K562 (cell line): Measurements from ENCODE around the gene RRBP1. TPM values are rescaled to one million over a fixed set of nuclear protein-coding genes. Genes with fewer than 3 reads are reported as not detected.

ENCODE experiments used
- ATAC-seq: fragments of 200-7000 bp; cut with Tn5 transposase; 3 replicates; pipeline ENCODE4 v1.9.1; 2020; ENCODE audit warnings: moderate library complexity
- BruUV-seq: library from RNA; stranded (reverse); fragments of 400-500 nt; replicated peaks from 2 replicates; lab custom pipeline; 2021; lab: Mats Ljungman, UMichigan
- CTCF ChIA-PET: fragments of 300-600 bp; formaldehyde crosslinking; extraction: SDS; loops from one replicate; lab custom pipeline; 2021; ENCODE audit warnings: low intra/inter-chr PET ratio; lab: Yijun Ruan, JAX
- POLR2A ChIA-PET: fragments of 300-600, 350-650 bp; sonication (Branson Sonifier 250); formaldehyde crosslinking; extraction: SDS; loops from one replicate; lab custom pipeline; 2021; ENCODE audit warnings: antibody characterized with exemption, inconsistent platforms; lab: Yijun Ruan, JAX
- DNase-seq, 4 experiments: peaks; one replicate each; pipeline versions ENCODE4 v3.0.0 to v3.0.0-alpha.2; 2011 to 2018; ENCODE audit warnings: low spot score in 3 of 4, mixed read lengths in 3 of 4; ENCODE audit errors: extremely low read depth in 1 of 4
- FAIRE-seq: peaks from 2 replicates; lab custom pipeline; 2011; peaks lifted over from hg19 to GRCh38; lab: Jason Lieb, UNC
- H2AFZ ChIP-seq: 2 replicates; pipeline ENCODE4 v1.6.0; 2011; ENCODE audit warnings: low read depth, low read length, control low read depth, inconsistent platforms
- H3K27ac ChIP-seq: fragments of 200-600 bp; 3 replicates; pipeline ENCODE4 v1.8.0; 2011; ENCODE audit warnings: low read depth, mild to moderate bottlenecking, control low read depth, inconsistent platforms, low read length, moderate library complexity, mixed read lengths; ENCODE audit errors: extremely low read depth
- H3K27me3 ChIP-seq, 2 experiments: fragments of 300-600 bp in 1 of 2; 2 replicates in 1 of 2; 3 replicates in 1 of 2; pipeline versions ENCODE4 v1.6.0 to v1.8.0; 2011; ENCODE audit warnings: inconsistent platforms in 2 of 2, low read length in 2 of 2, mild to moderate bottlenecking in 1 of 2, mixed read lengths in 1 of 2, moderate library complexity in 1 of 2; ENCODE audit not compliant: control insufficient read depth in 2 of 2, insufficient read depth in 2 of 2
- H3K36me3 ChIP-seq: fragments of 300-600 bp; 3 replicates; pipeline ENCODE4 v1.8.0; 2011; ENCODE audit warnings: mild to moderate bottlenecking, low read length, inconsistent platforms; ENCODE audit not compliant: control insufficient read depth, insufficient read depth
- H3K4me1 ChIP-seq, 2 experiments: fragments of 200-600 bp in 1 of 2; replicated peaks in 1 of 2; 2 replicates in 1 of 2; 3 replicates in 1 of 2; pipeline versions ENCODE4 v1.5.1 to v1.8.0; 2011; ENCODE audit warnings: inconsistent platforms in 2 of 2, low read length in 2 of 2, mild to moderate bottlenecking in 1 of 2, mixed read lengths in 1 of 2, moderate library complexity in 1 of 2; ENCODE audit not compliant: control insufficient read depth in 2 of 2, insufficient read depth in 2 of 2
- H3K4me2 ChIP-seq: 2 replicates; pipeline ENCODE4 v1.6.1; 2011; ENCODE audit warnings: low read length, control low read depth, inconsistent platforms, mixed read lengths; ENCODE audit not compliant: insufficient read depth
- H3K4me3 ChIP-seq: fragments of 200-600 bp; sonication (generic), shearing (Covaris generic); 2 replicates; pipeline ENCODE4 v1.5.1; 2016; ENCODE audit warnings: control low read depth, inconsistent platforms
- H3K79me2 ChIP-seq: fragments of 200-600 bp; 3 replicates; pipeline ENCODE4 v1.8.0; 2011; ENCODE audit warnings: low read length, inconsistent platforms; ENCODE audit not compliant: control insufficient read depth, insufficient read depth
- H3K9ac ChIP-seq, 2 experiments: 2 replicates each; pipeline versions ENCODE4 v1.6.0 to v1.6.1; 2011; ENCODE audit warnings: low read depth in 2 of 2, low read length in 2 of 2, control low read depth in 1 of 2, inconsistent platforms in 1 of 2, mild to moderate bottlenecking in 1 of 2, mixed read lengths in 1 of 2; ENCODE audit not compliant: insufficient read depth in 1 of 2
- H3K9me1 ChIP-seq: one replicate; pipeline ENCODE4 v1.6.0; 2011; ENCODE audit warnings: inconsistent platforms, mild to moderate bottlenecking, low read length, moderate library complexity; ENCODE audit not compliant: control insufficient read depth, insufficient read depth
- H3K9me3 ChIP-seq: replicated peaks from 2 replicates; pipeline ENCODE4 v1.5.1; 2011; ENCODE audit warnings: low read depth, low read length, inconsistent platforms; ENCODE audit not compliant: control insufficient read depth, insufficient read depth
- H4K20me1 ChIP-seq: replicated peaks from 2 replicates; pipeline ENCODE4 v1.6.1; 2011; ENCODE audit warnings: low read length, inconsistent platforms, mixed read lengths; ENCODE audit not compliant: control insufficient read depth, insufficient read depth
- BRD9 ChIP-seq: fragments of 450-650 bp; IDR thresholded peaks from 2 replicates; pipeline ENCODE4 v1.6.1; 2018; ENCODE audit warnings: low read depth; ENCODE audit not compliant: partially characterized antibody
- DACH1 ChIP-seq: fragments of 450-650 bp; IDR thresholded peaks from 2 replicates; pipeline ENCODE4 v1.6.1; 2018; ENCODE audit not compliant: partially characterized antibody
- HDGF ChIP-seq: fragments of 450-650 bp; IDR thresholded peaks from 2 replicates; pipeline ENCODE4 v1.6.1; 2016
- MAFG ChIP-seq: fragments of 450-650 bp; conservative IDR thresholded peaks from 2 replicates; pipeline ENCODE4 v1.6.1; 2016; ENCODE audit warnings: missing genetic modification characterization, missing compliant biosample characterization
- MCM2 ChIP-seq: fragments of 450-650 bp; IDR thresholded peaks from 2 replicates; pipeline ENCODE4 v1.6.1; 2017; ENCODE audit warnings: low read depth, mild to moderate bottlenecking
- PHTF2 ChIP-seq: fragments of 250-450 bp; sonication (Bioruptor Pico); IDR thresholded peaks from 2 replicates; pipeline ENCODE4 v1.5.0; 2021; ENCODE audit warnings: mild to moderate bottlenecking
- PREB ChIP-seq: sonication (generic); formaldehyde crosslinking; IDR thresholded peaks from 2 replicates; pipeline ENCODE4 v1.8.1; 2023; ENCODE audit warnings: mild to moderate bottlenecking, missing genetic modification reagents
- PYGO2 ChIP-seq: fragments of 450-650 bp; IDR thresholded peaks from 2 replicates; pipeline ENCODE4 v1.6.1; 2016; ENCODE audit warnings: mild to moderate bottlenecking, missing genetic modification characterization, moderate library complexity, missing compliant biosample characterization
- RNF219 ChIP-seq: fragments of 250-450 bp; sonication (Bioruptor Pico); IDR thresholded peaks from 2 replicates; pipeline ENCODE4 v1.5.0; 2022; ENCODE audit warnings: mild to moderate bottlenecking
- STAG1 ChIP-seq: sonication (generic); formaldehyde crosslinking; IDR thresholded peaks from 2 replicates; pipeline ENCODE4 v1.5.0; 2020; ENCODE audit warnings: missing genetic modification reagents, borderline replicate concordance
- XRCC5 ChIP-seq: fragments of 200-400 bp; formaldehyde crosslinking; IDR thresholded peaks from 2 replicates; pipeline ENCODE4 v1.6.1; 2017; ENCODE audit warnings: low read depth, mild to moderate bottlenecking, low read length
- ZNF133 ChIP-seq: fragments of 250-450 bp; sonication (Bioruptor Pico); IDR thresholded peaks from 2 replicates; pipeline ENCODE4 v1.4.0; 2020; ENCODE audit warnings: mild to moderate bottlenecking
- ZNF41 ChIP-seq: fragments of 250-450 bp; sonication (Bioruptor Pico); conservative IDR thresholded peaks from 2 replicates; pipeline ENCODE4 v1.4.0; 2020; ENCODE audit warnings: mild to moderate bottlenecking
- WGBS: fragments of 100-300 bp; shearing (Covaris generic); methylation state at CpG from one replicate; pipeline ENCODE4 v1.1.6; 2016; ENCODE audit warnings: low coverage, mixed read lengths; ENCODE audit not compliant: insufficient coverage; ENCODE audit errors: missing lambda C conversion rate; 5-methylcytosine and 5-hydroxymethylcytosine counted together
- in situ Hi-C: fragments of 300-500 bp; cut with MboI; formaldehyde crosslinking; loops from 4 replicates; pipeline ENCODE4 v1.15.0; 2018; ENCODE audit warnings: inconsistent platforms, mixed read lengths
- intact Hi-C: fragments of 100-400 bp; cut with micrococcal nuclease; formaldehyde crosslinking; loops from 2 replicates; pipeline ENCODE4 v1.14.2; 2022
- polyA plus RNA-seq, 8 experiments: library from polyadenylated mRNA; depleted of rRNA in 4 of 8; stranded (reverse) in 5 of 8; unstranded in 3 of 8; fragments of >200 nt; fragmentation: Nextera tagmentation in 2 of 8; fragmentation: Illumina TruSeq in 1 of 8; extraction: Ambion mirVana in 2 of 8; extraction: Trizol in 1 of 8; gene quantifications; 2 replicates each; pipeline versions ENCODE4 v1.2.1 to v1.2.3, GENCODE V29; 2011 to 2014; ENCODE audit warnings: inconsistent platforms in 1 of 8, missing spikeins in 1 of 8
- total RNA-seq, 7 experiments: library from RNA; depleted of rRNA in 6 of 7; stranded (reverse); fragments of >200 nt in 6 of 7; fragmentation: Illumina TruSeq in 2 of 7; extraction: Trizol in 2 of 7; gene quantifications; 2 replicates each; pipeline versions ENCODE4 v1.2.1 to v1.2.3, GENCODE V29; 2011 to 2021; ENCODE audit warnings: low replicate concordance in 1 of 7
- TF ChIP-seq, protein P1 (sequence below): fragments of 450-650 bp; conservative IDR thresholded peaks from 2 replicates; pipeline ENCODE4 v1.6.1; 2016; ENCODE audit warnings: missing genetic modification characterization, low read depth, mild to moderate bottlenecking, control low read depth, missing compliant biosample characterization
- TF ChIP-seq, protein P2 (sequence below): sonication (generic); formaldehyde crosslinking; IDR thresholded peaks from 2 replicates; pipeline ENCODE4 v1.8.0; 2022; ENCODE audit warnings: mild to moderate bottlenecking, missing genetic modification reagents
- TF ChIP-seq, protein P3 (sequence below), 2 experiments: fragments of 450-650 bp in 1 of 2; sonication (generic) in 1 of 2; formaldehyde crosslinking in 1 of 2; IDR thresholded peaks in 1 of 2; conservative IDR thresholded peaks in 1 of 2; 2 replicates each; pipeline versions ENCODE4 v1.6.1 to v1.8.1; 2016 to 2023; ENCODE audit warnings: mild to moderate bottlenecking in 2 of 2, moderate library complexity in 2 of 2, inconsistent platforms in 1 of 2, missing genetic modification reagents in 1 of 2

Gene RRBP1
- total and polyA plus RNA-seq, 9 of the 15 experiments (the other 6 are each of a cell fraction or from before 2014, with no cell fraction given) = 0.84 to 32.0 (median 17.6) TPM

GRCh38 chr20:17678295-17678694 is 3.7 kb downstream of the RRBP1 start (continued):
- TF ChIP-seq RNF219 (CRISPR knock-in tag) = no peak
- TF ChIP-seq BRD9 = no peak

DNA sequence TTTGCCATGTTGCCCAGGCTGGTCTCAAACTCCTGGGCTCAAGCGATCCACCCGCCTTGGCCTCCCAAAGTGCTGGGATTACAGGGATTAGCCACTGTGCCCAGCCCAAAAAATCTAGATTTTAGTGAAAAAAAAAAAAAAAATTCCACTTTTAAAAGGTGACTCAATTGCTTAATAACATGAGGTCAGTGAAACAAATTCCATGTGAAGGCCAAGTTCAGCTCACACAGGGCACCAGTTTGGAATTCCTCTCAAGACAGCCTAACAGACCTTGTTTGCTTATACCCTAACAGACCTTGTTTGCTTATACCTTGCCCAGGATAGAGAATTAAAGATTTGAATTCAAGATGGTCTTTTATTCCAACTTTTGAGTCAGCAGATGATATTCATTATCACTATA is 5.1 kb downstream of the RRBP1 start:
- Histone ChIP-seq H3K4me2 (no peak overlapping the region), H3K9me3 (no peaks in the 10 kb centered on the region), H3K4me1 (peaks cover 14 to 26% of the 10 kb centered on the region in 2 experiments), H3K9me1 (peaks cover 3% of the 10 kb centered on the region), H2AFZ (no peak overlapping the region), H4K20me1 (peaks cover 7% of the 10 kb centered on the region; the same call in 1 of the 2 replicates), H3K27me3 (no peaks in the 10 kb centered on the region), H3K27ac (no peak overlapping the region), H3K4me3 (no peak overlapping the region), H3K79me2 (peaks cover 60% of the 10 kb centered on the region), H3K9ac (no peak overlapping the region), H3K36me3 (peaks cover 32% of the 10 kb centered on the region)
- ChIA-PET CTCF (no interaction called here), POLR2A (interaction anchor here (1.5 kb wide), 1 partner anchor 9 kb away, joined by 5 read pairs; no protein-coding TSS in a partner anchor)
- no TSS peak for BruUV-seq
- intact Hi-C loops = no loop called here
- ATAC-seq = no peak
- WGBS = no CpG with 5 or more reads among the region's 2 CpGs
- no peak for FAIRE-seq
- in situ Hi-C loops = no loop called here
- TF ChIP-seq PHTF2 (CRISPR knock-in tag) (no peak), MAFG (tag) (no peak), MCM2 (no peak), XRCC5 (no peak), ZNF41 (CRISPR knock-in tag) (no peak), PYGO2 (tag) (no peak), PREB (no peak), HDGF (no peak), ZNF133 (CRISPR knock-in tag) (no peak), STAG1 (CRISPR knock-in tag) (no peak), DACH1 (no peak)
- TF ChIP-seq, protein P1, sequence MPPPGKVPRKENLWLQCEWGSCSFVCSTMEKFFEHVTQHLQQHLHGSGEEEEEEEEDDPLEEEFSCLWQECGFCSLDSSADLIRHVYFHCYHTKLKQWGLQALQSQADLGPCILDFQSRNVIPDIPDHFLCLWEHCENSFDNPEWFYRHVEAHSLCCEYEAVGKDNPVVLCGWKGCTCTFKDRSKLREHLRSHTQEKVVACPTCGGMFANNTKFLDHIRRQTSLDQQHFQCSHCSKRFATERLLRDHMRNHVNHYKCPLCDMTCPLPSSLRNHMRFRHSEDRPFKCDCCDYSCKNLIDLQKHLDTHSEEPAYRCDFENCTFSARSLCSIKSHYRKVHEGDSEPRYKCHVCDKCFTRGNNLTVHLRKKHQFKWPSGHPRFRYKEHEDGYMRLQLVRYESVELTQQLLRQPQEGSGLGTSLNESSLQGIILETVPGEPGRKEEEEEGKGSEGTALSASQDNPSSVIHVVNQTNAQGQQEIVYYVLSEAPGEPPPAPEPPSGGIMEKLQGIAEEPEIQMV (tag) = no peak
- TF ChIP-seq, protein P2, sequence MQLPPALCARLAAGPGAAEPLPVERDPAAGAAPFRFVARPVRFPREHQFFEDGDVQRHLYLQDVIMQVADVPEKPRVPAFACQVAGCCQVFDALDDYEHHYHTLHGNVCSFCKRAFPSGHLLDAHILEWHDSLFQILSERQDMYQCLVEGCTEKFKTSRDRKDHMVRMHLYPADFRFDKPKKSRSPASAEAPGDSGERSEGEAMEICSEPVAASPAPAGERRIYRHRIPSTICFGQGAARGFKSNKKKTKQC (CRISPR knock-in tag) = no peak
- TF ChIP-seq, protein P3, sequence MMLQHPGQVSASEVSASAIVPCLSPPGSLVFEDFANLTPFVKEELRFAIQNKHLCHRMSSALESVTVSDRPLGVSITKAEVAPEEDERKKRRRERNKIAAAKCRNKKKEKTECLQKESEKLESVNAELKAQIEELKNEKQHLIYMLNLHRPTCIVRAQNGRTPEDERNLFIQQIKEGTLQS (IDR thresholded peaks at IDR 0.05) = no peak
- TF ChIP-seq, protein P3 (CRISPR knock-in tag; conservative IDR thresholded peaks at IDR 0.05) = no peak
- no peak for DNase-seq
